Measurements from ENCODE around the gene ZNF326.
A peak's percentile ranks its signal among the peaks of the same experiment; 100 is the strongest.

ZNF326 gene, protein sequence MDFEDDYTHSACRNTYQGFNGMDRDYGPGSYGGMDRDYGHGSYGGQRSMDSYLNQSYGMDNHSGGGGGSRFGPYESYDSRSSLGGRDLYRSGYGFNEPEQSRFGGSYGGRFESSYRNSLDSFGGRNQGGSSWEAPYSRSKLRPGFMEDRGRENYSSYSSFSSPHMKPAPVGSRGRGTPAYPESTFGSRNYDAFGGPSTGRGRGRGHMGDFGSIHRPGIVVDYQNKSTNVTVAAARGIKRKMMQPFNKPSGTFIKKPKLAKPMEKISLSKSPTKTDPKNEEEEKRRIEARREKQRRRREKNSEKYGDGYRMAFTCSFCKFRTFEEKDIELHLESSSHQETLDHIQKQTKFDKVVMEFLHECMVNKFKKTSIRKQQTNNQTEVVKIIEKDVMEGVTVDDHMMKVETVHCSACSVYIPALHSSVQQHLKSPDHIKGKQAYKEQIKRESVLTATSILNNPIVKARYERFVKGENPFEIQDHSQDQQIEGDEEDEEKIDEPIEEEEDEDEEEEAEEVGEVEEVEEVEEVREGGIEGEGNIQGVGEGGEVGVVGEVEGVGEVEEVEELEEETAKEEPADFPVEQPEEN

DNA sequence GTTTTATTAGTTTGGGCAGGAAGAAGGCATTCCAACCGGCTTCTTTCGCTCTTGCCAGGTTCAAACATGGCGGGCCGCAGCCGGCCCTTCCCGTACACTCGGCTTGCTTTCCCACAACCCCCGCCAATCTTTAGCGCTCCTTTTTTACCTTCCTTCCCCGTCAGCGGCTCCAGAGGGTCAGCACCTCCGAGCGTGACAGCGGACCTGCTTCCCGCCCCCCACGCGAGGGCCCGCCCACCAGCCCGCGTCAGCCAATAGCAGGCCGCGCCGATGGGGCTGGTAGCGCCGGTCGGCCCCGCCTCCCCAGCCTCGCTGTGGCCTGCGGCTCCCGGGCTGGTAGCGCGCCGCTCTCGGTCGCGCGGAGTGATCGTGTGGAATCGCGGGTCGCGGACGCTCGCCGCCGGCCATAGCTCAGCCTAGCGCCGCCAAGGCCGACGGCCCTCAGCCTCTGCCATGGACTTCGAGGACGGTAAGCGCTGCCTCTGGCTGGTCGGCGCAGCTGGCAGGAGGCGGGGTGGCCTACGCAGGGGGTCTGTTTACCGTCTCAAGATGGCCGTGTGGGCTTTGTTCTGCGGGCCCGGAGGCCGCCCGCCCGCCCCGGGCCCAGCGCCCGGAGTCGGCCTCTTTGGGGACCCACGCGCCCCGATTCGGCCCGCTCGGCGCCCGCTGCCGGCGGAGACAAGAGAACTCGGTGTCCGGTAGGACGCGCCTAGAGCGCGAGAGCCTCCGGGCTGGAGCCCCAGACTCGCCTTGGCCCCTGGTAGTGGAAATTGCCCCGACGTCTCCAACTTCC lies at the start of gene ZNF326:
TSS of gene ZNF326 (plus strand) at position 306 of the 793 bp plus-strand sequence. CDS start at position 454, 148 bp downstream.
- Mint-ChIP-seq H3K9me3 (no peaks in the 10 kb centered on the region), H3K36me3 (peaks cover 28% of the 10 kb centered on the region), H3K27ac (peak within 1 kb of the TSS; percentile 90), H3K4me1 (peaks cover 27% of the 10 kb centered on the region), H3K4me3 (peak within 1 kb of the TSS; percentile 88)
- DNase-seq (ENCODE audit: low spot score in 2 of 2), result peak; percentile 98
- ATAC-seq, result peak; percentile 97

- Mint-ChIP-seq H3K36me3 (no peaks in the 10 kb centered on the region), H3K4me3 (no peak overlapping the region), H3K4me1 (peaks cover 6% of the 10 kb centered on the region), H3K9me3 (no peaks in the 10 kb centered on the region), H3K27ac (no peak overlapping the region)
- DNase-seq (ENCODE audit: low spot score in 2 of 2), result peak in 1 of 2 donors; percentile 53
- peak; percentile 84 for ATAC-seq
These were observed 48.9 kb upstream of the ZNF326 start for GRCh38 chr1:89945852-89946476.

- Mint-ChIP-seq H3K4me1 (peaks cover 6% of the 10 kb centered on the region), H3K27ac (no peak overlapping the region)
- ATAC-seq, result no peak
These were observed 48.4 kb upstream of the ZNF326 start for GRCh38 chr1:89946532-89946931.

DNA sequence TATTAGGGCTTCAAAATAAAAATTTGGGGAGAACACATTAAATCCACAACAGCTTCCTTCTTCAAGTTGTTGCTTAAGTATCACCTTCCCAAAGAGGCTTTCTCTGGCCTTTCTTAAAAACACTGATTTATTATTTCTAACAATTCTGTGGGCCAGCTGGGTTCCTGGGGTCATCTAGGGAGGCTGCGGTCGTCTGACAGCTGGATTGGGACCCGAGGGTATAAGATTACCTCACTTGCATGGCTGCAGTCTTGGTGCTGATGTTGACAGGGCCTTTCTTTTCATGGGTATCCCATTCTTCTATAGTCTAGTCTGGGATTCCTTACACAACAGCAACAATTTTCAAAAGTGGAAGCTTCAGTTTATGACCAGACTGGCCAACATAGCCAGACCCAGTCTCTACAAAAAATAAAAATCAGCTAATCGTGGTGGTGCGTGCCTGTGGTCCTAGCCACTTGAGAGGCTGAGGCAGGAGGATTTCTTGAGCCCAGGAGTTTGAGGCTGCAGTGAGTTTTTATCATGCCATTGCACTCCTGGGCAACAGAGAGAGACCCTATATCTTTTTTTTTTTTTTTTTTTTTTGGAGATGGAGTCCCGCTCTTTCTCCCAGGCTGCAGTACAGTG lies 46.1 kb upstream of the ZNF326 start:
- no peak overlapping the region for H3K4me3 Mint-ChIP-seq
- no peaks in the 10 kb centered on the region for H3K36me3 Mint-ChIP-seq
- H3K9me3 Mint-ChIP-seq, result no peaks in the 10 kb centered on the region
- ATAC-seq, result no peak
- H3K4me1 Mint-ChIP-seq, result peaks cover 12% of the 10 kb centered on the region
- no peak overlapping the region for H3K27ac Mint-ChIP-seq
- DNase-seq (ENCODE audit: low spot score in 2 of 2), result no peak

More at GRCh38 chr1:89946532-89946931, 48.4 kb upstream of the ZNF326 start:
- H3K9me3 Mint-ChIP-seq, result no peaks in the 10 kb centered on the region
- no peak overlapping the region for H3K4me3 Mint-ChIP-seq
- DNase-seq (ENCODE audit: low spot score in 2 of 2), result no peak
- no peaks in the 10 kb centered on the region for H3K36me3 Mint-ChIP-seq

- H3K4me1 Mint-ChIP-seq, result peaks cover 12% of the 10 kb centered on the region
- no peak overlapping the region for H3K27ac Mint-ChIP-seq
- no peak overlapping the region for H3K4me3 Mint-ChIP-seq
- ATAC-seq (no peak), DNase-seq (ENCODE audit: low spot score in 2 of 2) (no peak)
- H3K36me3 Mint-ChIP-seq, result no peaks in the 10 kb centered on the region
- no peaks in the 10 kb centered on the region for H3K9me3 Mint-ChIP-seq
These were observed 44.8 kb upstream of the ZNF326 start for GRCh38 chr1:89949991-89950624.

DNA sequence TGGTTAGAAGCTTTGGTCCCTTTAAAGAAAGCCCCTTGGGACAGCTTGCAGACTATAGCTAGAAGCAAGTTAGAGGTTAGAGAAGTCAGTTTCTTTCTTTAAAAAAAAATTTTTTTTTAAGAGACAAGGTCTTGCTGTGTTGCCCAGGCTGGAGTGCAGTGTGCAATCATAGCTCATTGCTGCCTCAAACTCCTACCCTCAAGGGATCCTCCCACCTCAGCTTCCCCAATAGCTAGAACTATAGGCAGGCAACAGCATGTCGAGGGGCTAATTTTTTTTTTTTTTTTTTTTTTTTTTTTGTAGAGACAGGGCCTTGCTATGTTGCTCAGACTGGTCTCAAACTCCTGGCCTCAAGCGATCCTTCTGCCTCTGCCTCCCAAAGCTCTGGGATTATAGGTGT lies 44.2 kb upstream of the ZNF326 start:
- no peaks in the 10 kb centered on the region for H3K9me3 Mint-ChIP-seq
- peaks cover 12% of the 10 kb centered on the region for H3K4me1 Mint-ChIP-seq
- no peak overlapping the region for H3K4me3 Mint-ChIP-seq
- H3K36me3 Mint-ChIP-seq, result no peaks in the 10 kb centered on the region
- DNase-seq (ENCODE audit: low spot score in 2 of 2) (no peak), ATAC-seq (no peak)
- H3K27ac Mint-ChIP-seq, result no peak overlapping the region

DNA sequence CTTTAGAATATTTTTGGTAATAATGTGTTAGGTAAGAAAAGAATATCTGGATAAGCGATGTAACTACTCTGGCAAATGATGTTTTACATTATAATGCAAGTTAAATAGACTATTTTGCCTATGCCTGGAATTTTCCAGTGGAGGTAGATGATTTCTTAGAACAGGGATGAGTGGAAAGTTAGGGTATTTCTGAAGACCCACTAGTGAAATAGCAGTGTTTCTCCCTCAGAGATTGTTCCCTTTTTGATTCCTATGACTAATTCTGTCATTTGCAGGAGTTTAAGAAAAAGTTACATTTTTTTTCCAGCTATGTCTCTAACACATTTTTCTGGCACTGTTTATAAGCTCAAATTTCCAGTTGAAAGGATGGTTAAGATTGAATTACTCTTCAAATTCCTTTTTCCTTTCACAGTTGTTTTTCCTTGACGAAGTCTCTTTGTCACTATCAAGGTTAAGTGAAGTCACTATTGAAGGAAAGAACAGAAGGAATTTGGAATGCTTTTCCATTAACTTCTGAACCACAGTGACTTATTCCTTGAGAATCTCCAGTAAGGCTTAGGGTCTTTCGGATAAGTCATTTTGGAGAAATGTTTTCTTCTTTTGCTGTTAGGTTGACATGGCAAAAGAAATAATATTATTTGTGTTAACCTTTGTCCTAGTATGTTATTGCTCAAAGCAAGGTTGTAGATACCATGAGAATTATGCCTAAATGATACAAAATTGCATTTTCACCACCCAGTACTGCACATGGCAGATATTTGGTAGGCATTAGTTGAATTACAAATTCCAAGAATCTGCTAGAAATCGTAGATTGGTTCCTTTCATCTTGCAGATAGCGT lies 42.9 kb upstream of the ZNF326 start:
- ATAC-seq (no peak), DNase-seq (ENCODE audit: low spot score in 2 of 2) (no peak)
- no peaks in the 10 kb centered on the region for H3K9me3 Mint-ChIP-seq
- H3K36me3 Mint-ChIP-seq, result no peaks in the 10 kb centered on the region
- peaks cover 12% of the 10 kb centered on the region for H3K4me1 Mint-ChIP-seq
- H3K4me3 Mint-ChIP-seq, result no peak overlapping the region
- H3K27ac Mint-ChIP-seq, result no peak overlapping the region

GRCh38 chr1:89952605-89953130 lies 42.2 kb upstream of the ZNF326 start:
- peaks cover 17% of the 10 kb centered on the region for H3K4me1 Mint-ChIP-seq
- no peak overlapping the region for H3K4me3 Mint-ChIP-seq
- peak in 1 of 2 donors; percentile 53 for DNase-seq (ENCODE audit: low spot score in 2 of 2)
- no peak overlapping the region for H3K27ac Mint-ChIP-seq
- H3K36me3 Mint-ChIP-seq, result no peaks in the 10 kb centered on the region
- no peaks in the 10 kb centered on the region for H3K9me3 Mint-ChIP-seq
- peak; percentile 49 for ATAC-seq

DNA sequence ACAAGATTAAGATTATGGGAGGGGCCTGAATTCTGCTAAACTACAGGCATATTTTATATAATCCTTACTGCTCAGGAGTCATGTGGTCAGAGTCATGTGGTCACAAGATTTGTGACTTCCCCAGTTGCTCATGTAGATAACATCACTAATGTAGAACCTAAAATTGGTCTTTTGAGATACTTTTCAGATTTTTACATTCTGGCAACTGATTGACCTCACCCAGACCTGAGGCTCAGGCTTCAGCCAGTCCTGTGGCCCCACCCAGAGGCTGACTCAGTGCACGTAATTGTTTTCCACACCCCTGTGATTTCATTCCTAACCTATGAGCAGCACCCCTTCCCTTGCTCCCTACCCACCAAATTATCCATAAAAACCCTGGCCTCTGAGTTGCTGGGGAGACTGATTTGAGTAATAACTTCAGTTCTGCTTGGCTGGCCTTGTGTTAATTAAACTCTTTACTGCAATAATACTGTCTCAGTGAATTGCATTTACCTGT lies 41.7 kb upstream of the ZNF326 start:
- no peaks in the 10 kb centered on the region for H3K9me3 Mint-ChIP-seq
- ATAC-seq, result peak; percentile 84
- peak in 1 of 2 donors; percentile 57 for DNase-seq (ENCODE audit: low spot score in 2 of 2)
- H3K36me3 Mint-ChIP-seq, result no peaks in the 10 kb centered on the region
- H3K4me1 Mint-ChIP-seq, result peaks cover 17% of the 10 kb centered on the region
- H3K27ac Mint-ChIP-seq, result no peak overlapping the region
- no peak overlapping the region for H3K4me3 Mint-ChIP-seq

DNA sequence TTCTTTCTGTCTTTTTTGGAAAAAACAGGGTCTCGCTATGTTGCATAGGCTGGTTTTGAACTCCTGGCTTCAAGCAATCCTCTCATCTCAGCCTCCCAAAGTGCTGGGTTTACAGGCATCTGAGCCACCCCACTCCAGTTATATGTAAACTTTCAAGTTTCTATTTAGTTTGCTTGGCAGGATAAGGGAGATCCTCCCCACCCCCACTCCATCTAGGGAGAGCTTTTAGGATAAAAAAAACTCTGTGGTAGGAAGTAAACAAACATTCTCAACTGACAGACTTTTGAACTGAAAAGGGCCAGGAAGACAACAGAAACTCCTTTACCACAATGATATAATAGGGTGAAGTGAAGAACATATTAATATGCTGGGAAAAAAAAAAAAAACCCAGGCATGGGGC lies 41.0 kb upstream of the ZNF326 start:
- no peak overlapping the region for H3K4me3 Mint-ChIP-seq
- no peaks in the 10 kb centered on the region for H3K9me3 Mint-ChIP-seq
- no peak overlapping the region for H3K27ac Mint-ChIP-seq
- H3K36me3 Mint-ChIP-seq, result no peaks in the 10 kb centered on the region
- H3K4me1 Mint-ChIP-seq, result peaks cover 17% of the 10 kb centered on the region
- DNase-seq (ENCODE audit: low spot score in 2 of 2) (no peak), ATAC-seq (no peak)

DNA sequence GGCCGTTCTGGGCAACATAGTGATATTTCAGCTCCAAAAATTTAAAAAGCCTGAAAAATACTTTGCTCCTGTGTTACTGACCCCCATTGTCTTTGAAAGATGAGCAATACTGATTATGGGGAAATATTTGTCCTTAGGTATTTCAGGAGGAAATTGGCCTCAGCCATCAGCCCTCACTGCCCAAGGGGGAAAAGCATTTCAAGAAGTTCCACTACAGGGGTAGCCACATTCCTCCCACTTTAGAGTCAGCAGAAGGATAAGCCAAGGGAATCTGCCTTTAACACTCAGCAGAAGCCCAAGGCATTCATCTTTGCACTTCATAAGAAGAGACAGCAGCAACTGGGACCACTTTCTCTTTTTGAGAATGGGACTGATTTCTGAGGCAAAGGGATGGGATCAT lies 40.5 kb upstream of the ZNF326 start:
- no peak for DNase-seq (ENCODE audit: low spot score in 2 of 2)
- Mint-ChIP-seq H3K27ac (no peak overlapping the region), H3K9me3 (no peaks in the 10 kb centered on the region), H3K36me3 (no peaks in the 10 kb centered on the region), H3K4me3 (no peak overlapping the region), H3K4me1 (peaks cover 17% of the 10 kb centered on the region)
- ATAC-seq, result no peak

- Mint-ChIP-seq H3K4me1 (peaks cover 17% of the 10 kb centered on the region), H3K36me3 (no peaks in the 10 kb centered on the region), H3K27ac (no peak overlapping the region), H3K4me3 (no peak overlapping the region), H3K9me3 (no peaks in the 10 kb centered on the region)
- DNase-seq (ENCODE audit: low spot score in 2 of 2), result no peak
- no peak for ATAC-seq
These were observed 39.4 kb upstream of the ZNF326 start for GRCh38 chr1:89955311-89956205.

GRCh38 chr1:89957107-89957506 lies 37.8 kb upstream of the ZNF326 start:
- H3K27ac Mint-ChIP-seq, result no peak overlapping the region
- no peak for DNase-seq (ENCODE audit: low spot score in 2 of 2)
- H3K36me3 Mint-ChIP-seq, result peaks cover 4% of the 10 kb centered on the region
- peak; percentile 78 for ATAC-seq
- H3K4me3 Mint-ChIP-seq, result no peak overlapping the region
- H3K9me3 Mint-ChIP-seq, result no peaks in the 10 kb centered on the region
- H3K4me1 Mint-ChIP-seq, result peaks cover 20% of the 10 kb centered on the region
